Activated CD8-positive, alpha-beta memory T cell treated with anti-CD3 and anti-CD28 coated beads for 36 hours (primary cell): Measurements from ENCODE around the gene CHN2. TPM values are rescaled to one million over a fixed set of nuclear protein-coding genes. Genes with fewer than 3 reads are reported as not detected.

Experiments
- CTCF ChIA-PET: fragments of 350-600 bp; sonication (Branson Sonifier 250); formaldehyde crosslinking; loops from one replicate; lab custom pipeline; 2021; ENCODE audit warnings: antibody characterized with exemption; lab: Charles Lee
- POLR2A ChIA-PET: fragments of 350-600 bp; sonication (Branson Sonifier 250); formaldehyde crosslinking; loops from one replicate; lab custom pipeline; 2021; ENCODE audit warnings: antibody characterized with exemption; lab: Charles Lee
- total RNA-seq, 2 experiments: library from RNA; stranded (reverse); gene quantifications; one replicate each; pipeline ENCODE4 v1.2.3, GENCODE V29; 2021

Gene CHN2
- total RNA-seq, 2 experiments from 2014 or later: 4.8 to 6.1 TPM

GRCh38 chr7:29290829-29291228 is 96.3 kb downstream of the CHN2 start:
- POLR2A ChIA-PET: no interaction called here
- CTCF ChIA-PET: no interaction called here

GRCh38 chr7:29291723-29292618 is 97.4 kb downstream of the CHN2 start:
- ChIA-PET CTCF (no interaction called here), POLR2A (no interaction called here)

DNA sequence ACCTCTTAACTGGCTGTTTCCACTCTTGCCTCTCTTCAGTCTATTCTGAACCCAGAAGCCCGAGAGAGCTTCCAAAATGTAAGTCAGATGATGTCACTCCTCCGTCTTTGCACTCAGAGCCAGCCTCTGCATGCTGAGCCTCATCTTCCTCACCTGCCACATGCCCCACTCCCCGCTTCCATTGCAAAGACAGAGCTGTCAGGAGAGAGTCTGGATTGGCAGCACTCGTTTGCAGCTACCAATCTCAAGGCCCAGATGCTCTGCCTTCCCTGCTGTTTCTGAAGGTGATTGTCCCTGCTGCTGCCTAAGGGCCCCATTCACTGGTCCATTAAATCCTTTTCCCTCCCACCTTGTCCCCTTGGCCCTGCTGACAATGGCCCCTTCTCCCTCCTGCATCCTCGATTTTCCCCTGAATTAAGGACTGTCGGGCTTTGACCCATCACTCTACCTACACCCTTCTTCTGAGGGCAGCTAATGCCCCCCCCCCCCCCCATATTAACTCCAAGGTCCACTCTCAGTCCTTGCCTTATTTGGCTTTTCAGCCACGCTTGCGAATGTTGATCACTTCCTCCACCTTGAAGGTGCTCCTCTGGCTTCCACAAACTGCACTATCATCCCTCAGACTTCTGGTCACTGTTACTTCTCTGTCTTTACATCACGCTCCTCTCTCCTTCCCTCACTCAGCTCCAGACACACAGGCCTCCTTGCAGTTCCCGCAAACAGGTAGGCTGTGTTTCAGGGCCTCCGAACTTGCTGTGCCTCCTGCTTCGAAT is 98.5 kb downstream of the CHN2 start:
- ChIA-PET CTCF (no interaction called here), POLR2A (no interaction called here)

GRCh38 chr7:29296421-29296820 is 101.8 kb downstream of the CHN2 start:
- POLR2A ChIA-PET: no interaction called here
- CTCF ChIA-PET: no interaction called here

DNA sequence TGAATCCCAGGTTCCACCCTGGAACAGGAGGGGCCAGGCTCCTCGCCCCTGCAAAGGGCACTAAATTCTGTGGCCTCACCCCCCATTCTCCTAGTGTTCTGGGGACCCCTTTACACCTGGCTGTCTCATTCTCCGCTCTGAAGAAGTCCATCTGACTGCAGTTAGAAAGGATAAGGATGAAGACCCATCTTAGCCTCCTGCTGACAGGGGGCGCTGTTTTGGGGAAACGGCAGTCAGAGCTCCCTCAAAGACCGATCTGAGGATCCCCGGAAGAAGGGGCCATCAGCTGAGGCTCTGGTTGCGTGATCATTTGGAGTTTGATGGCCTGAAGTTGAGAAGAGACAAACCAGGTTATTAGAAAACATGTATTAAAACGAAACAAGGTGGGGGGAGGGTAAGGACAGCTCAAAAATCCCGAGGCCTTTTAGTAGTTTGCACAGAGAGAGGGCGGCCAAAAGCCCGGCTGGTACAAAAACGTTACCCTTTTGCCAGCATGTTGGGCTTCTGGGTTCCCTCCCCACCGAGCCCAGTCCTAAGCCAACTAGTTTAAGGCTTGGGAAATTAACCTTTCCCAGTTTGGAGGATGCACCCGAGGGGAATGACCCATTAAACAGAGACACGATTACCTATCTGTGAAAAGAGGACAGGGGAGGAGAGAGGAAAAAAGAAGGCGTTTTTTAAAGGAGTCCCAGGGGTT is 102.8 kb downstream of the CHN2 start:
- ChIA-PET POLR2A (no interaction called here), CTCF (interaction anchor here (0.9 kb wide), 1 partner anchor 43 kb away, joined by 3 read pairs; no protein-coding TSS in a partner anchor)

DNA sequence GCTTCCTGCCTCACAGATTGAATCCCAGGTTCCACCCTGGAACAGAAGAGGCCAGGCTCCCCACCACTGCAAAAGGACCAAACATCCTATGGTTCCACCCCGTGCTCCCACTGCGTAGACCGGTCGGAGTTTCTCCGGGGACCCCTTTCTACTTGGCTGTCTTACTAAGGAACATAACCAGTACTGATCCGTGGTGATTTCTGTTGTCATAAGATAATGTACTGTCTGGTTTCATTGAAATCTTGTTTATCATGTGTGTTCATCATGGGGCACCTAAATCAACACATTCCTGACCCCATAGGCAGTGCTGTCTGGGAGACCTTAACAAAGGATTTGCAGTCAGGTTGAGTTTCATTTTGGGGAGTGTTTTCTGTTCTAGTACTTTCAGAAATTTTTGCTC is 104.5 kb downstream of the CHN2 start:
- POLR2A ChIA-PET: no interaction called here
- CTCF ChIA-PET: no interaction called here

DNA sequence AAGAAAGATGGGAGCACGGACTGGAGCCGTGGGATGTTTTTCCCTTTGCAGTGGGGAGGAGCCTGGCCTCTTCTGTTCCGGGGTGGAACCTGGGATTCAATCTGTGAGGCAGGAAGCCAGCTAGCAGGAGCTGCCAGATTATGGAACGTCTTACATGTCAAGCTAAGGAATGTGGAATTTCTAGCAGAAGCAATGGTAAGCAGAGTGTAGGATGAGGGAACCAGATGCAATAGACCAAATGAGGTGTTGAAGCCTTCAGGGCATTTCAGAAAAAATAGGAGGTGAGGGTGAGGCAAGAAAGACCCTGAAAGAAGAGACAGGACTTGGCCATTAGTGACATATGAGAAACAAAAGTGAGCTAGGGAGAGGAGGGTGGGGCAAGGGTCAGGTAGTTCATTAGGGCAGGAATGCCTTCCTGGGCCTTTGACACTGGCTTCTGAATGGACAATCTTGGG is 105.5 kb downstream of the CHN2 start:
- POLR2A ChIA-PET: no interaction called here
- CTCF ChIA-PET: no interaction called here

GRCh38 chr7:29300649-29301048 is 106.1 kb downstream of the CHN2 start:
- ChIA-PET POLR2A (no interaction called here), CTCF (no interaction called here)

- POLR2A ChIA-PET: no interaction called here
- CTCF ChIA-PET: no interaction called here
These were observed 108.3 kb downstream of the CHN2 start for GRCh38 chr7:29302666-29303395.

DNA sequence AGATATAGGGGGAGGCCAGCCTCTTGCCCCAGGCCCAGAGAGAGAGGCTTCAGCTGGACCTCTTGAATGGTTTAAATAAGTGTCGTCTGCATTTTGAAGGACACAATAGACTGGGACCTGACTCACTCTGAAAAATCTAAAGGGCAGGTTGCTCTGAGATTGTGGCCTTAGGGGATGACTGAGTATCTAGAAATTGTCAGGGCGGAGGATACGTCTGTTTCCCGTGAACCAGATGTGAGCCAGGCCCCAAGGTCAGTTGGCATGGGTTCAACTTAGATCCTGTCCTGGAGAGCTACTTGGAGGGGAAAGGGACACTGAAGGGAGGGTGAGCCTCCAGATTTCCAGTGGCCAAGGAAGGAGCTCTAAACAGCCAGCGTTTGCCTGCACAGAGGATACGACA is 110.2 kb downstream of the CHN2 start:
- ChIA-PET CTCF (no interaction called here), POLR2A (no interaction called here)

DNA sequence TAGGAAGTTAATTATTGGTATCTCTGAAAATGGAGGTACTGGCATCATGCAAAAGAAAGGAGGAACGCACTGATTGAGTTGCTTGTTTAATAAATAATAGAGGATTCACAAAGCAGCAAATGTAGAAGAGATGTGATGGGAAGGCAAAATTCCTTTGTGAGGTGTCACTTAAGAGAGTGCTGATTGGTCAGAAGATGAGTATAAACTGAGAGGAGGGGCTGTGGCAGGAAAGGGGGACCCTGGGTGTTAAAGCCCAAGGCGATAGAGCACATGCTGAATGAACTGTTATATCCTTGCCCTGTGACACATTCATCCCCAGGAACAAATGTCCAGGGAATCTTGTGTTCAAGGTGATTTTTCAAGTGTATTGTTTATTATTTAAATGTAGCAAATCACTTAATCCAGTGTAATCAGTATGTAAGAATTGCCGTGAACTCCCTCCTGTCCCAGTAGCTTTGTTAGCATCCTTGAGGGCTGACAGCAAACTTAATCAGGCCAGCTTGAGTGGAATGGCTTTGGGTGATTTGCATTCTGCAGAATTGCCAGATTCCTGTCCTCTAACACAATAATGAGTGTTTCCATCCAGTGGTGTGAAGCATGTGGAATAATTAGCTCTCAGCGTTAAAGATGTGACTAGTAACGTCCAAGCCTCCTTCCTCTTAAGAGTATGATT is 111.9 kb downstream of the CHN2 start:
- ChIA-PET POLR2A (no interaction called here), CTCF (no interaction called here)

DNA sequence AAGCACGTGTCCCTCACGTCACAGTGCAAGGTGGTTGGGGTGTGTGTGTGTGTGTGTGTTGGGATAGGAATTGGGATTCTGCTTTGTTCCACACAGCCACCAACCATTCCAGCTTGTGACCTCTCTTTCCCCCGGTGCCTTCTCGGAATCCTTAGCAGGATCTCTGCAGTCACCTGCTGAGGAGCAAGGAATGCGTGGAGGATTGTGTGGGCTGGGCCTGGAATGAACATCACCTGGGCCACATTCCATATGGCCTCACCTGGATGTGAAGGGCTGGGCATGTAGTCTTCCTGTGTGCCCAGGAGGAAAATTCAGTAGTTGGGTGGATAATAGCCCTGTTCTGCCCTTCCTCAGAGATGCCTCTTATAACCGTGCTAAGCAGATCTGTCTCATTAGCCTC is 113.8 kb downstream of the CHN2 start:
- CTCF ChIA-PET: interaction anchor here (1.0 kb wide), 1 partner anchor 14 kb away, joined by 4 read pairs; no protein-coding TSS in a partner anchor
- POLR2A ChIA-PET: no interaction called here

- CTCF ChIA-PET: no interaction called here
- POLR2A ChIA-PET: no interaction called here
These were observed 114.7 kb downstream of the CHN2 start for GRCh38 chr7:29309041-29309854.

- CTCF ChIA-PET: no interaction called here
- POLR2A ChIA-PET: no interaction called here
These were observed 116.0 kb downstream of the CHN2 start for GRCh38 chr7:29310625-29311024.

DNA sequence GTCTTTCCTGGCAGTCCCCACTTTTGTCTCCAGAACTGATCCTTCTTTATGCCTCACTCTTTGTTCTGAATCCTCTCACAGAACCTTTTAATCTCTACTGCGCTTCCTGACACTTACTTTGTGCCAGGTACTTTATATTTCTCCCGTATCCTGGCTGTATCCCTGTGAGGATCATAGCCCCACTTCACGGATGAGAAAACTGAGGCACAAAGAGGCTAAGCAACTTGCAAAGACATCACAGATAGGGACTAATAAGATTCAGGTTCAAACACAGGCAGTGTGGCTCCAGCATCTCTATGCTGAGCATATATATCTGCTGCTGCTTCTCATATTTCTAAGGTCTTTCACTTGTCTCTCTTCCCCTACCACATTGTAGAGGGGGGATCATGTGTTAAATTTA is 116.7 kb downstream of the CHN2 start:
- ChIA-PET CTCF (no interaction called here), POLR2A (no interaction called here)

DNA sequence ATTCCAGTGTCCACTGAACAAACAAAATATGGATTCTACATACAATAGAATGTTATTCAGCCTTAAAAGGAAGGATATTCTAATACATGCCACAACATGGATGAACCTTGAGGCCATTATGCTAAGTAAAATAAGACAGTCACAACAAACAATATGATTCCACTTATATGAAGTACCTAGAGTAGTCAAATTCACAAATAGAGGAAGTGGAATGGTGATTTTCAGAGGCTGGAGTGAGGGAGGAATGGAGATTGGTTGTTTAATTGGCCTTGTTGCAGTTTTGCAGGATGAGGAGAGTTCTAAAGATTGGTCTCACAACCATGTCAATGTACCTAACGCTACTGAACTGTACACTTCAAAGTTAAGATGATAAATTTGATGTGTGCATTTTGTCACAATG is 119.6 kb downstream of the CHN2 start:
- ChIA-PET POLR2A (no interaction called here), CTCF (no interaction called here)

- ChIA-PET POLR2A (no interaction called here), CTCF (no interaction called here)
These were observed 120.7 kb downstream of the CHN2 start for GRCh38 chr7:29315122-29315891.
